HepG2 (cell line): ENCODE results near the gene MLN. TPM values are rescaled to one million over a fixed set of nuclear protein-coding genes. Genes with fewer than 3 reads are reported as not detected.
A peak's percentile ranks its signal among the peaks of the same experiment; 100 is the strongest.

Experiments
- ERF ChIP-seq: IDR thresholded peaks from 2 replicates; pipeline ENCODE4 v1.6.1; 2018; ENCODE audit warnings: missing biosample characterization, missing genetic modification reagents
- ESRRA ChIP-seq: sonication (generic); formaldehyde crosslinking; IDR thresholded peaks from 2 replicates; pipeline ENCODE4 v1.5.1; 2020; ENCODE audit warnings: mild to moderate bottlenecking, low read depth, missing genetic modification reagents
- HNF4G ChIP-seq, 2 experiments: sonication (generic) in 1 of 2; formaldehyde crosslinking in 1 of 2; IDR thresholded peaks; 2 replicates each; pipeline versions ENCODE4 v1.4.0 to v1.6.1; 2011 to 2020; ENCODE audit warnings: borderline replicate concordance in 2 of 2, low read depth in 2 of 2, mild to moderate bottlenecking in 2 of 2, low read length in 1 of 2, missing genetic modification reagents in 1 of 2, moderate library complexity in 1 of 2
- HOXA3 ChIP-seq: sonication (generic); formaldehyde crosslinking; IDR thresholded peaks from 2 replicates; pipeline ENCODE4 v1.5.0; 2020; ENCODE audit warnings: missing genetic modification reagents
- IRF9 ChIP-seq: sonication (generic); formaldehyde crosslinking; IDR thresholded peaks from 2 replicates; pipeline ENCODE4 v1.8.0; 2022; ENCODE audit warnings: missing genetic modification reagents, mild to moderate bottlenecking, borderline replicate concordance
- MBD4 ChIP-seq: IDR thresholded peaks from 2 replicates; pipeline ENCODE4 v1.6.1; 2012; ENCODE audit warnings: low read length, inconsistent platforms, borderline replicate concordance
- MIER2 ChIP-seq: IDR thresholded peaks from 2 replicates; pipeline ENCODE4 v1.6.1; 2016; ENCODE audit warnings: missing biosample characterization, missing genetic modification reagents
- NCOR1 ChIP-seq: fragments of 200-600 bp; sonication (generic); IDR thresholded peaks from 2 replicates; pipeline ENCODE4 v1.7.0; 2017; ENCODE audit warnings: antibody characterized with exemption, low read length, borderline replicate concordance
- PBX2 ChIP-seq: IDR thresholded peaks from 2 replicates; pipeline ENCODE4 v1.6.1; 2016; ENCODE audit warnings: control low read depth
- PHF20 ChIP-seq: sonication (generic); formaldehyde crosslinking; IDR thresholded peaks from 2 replicates; pipeline ENCODE4 v1.5.0; 2020; ENCODE audit warnings: mild to moderate bottlenecking, missing genetic modification reagents
- REST ChIP-seq, 2 experiments: IDR thresholded peaks; 2 replicates each; pipeline ENCODE4 v1.6.1; 2011 to 2012; ENCODE audit warnings: low read length in 2 of 2, borderline replicate concordance in 1 of 2, low read depth in 1 of 2, mild to moderate bottlenecking in 1 of 2, moderate library complexity in 1 of 2
- SIX4 ChIP-seq: sonication (generic); formaldehyde crosslinking; IDR thresholded peaks from 2 replicates; pipeline ENCODE4 v1.4.0; 2020; ENCODE audit warnings: missing genetic modification reagents
- SMAD1 ChIP-seq: sonication (generic); formaldehyde crosslinking; IDR thresholded peaks from 2 replicates; pipeline ENCODE4 v1.4.0; 2020; ENCODE audit warnings: missing genetic modification reagents, low read depth, mild to moderate bottlenecking, borderline replicate concordance
- SRF ChIP-seq: IDR thresholded peaks from 2 replicates; pipeline ENCODE4 v1.6.1; 2011; ENCODE audit warnings: mild to moderate bottlenecking, low read depth, low read length, moderate library complexity
- SYNCRIP ChIP-seq: fragments of 200-400 bp; formaldehyde crosslinking; IDR thresholded peaks from 2 replicates; pipeline ENCODE4 v1.6.1; 2018; ENCODE audit warnings: mild to moderate bottlenecking, low read depth, low read length; ENCODE audit not compliant: insufficient read depth
- ZBTB38 ChIP-seq: sonication (generic); formaldehyde crosslinking; IDR thresholded peaks from 2 replicates; pipeline ENCODE4 v1.5.1; 2020; ENCODE audit warnings: mild to moderate bottlenecking, missing genetic modification reagents
- ZMAT5 ChIP-seq: sonication (generic); formaldehyde crosslinking; IDR thresholded peaks from 2 replicates; pipeline ENCODE4 v1.5.0; 2020; ENCODE audit warnings: mild to moderate bottlenecking, low read depth, missing genetic modification reagents, borderline replicate concordance
- ZNF10 ChIP-seq: sonication (generic); formaldehyde crosslinking; IDR thresholded peaks from 2 replicates; pipeline ENCODE4 v1.4.0; 2020; ENCODE audit warnings: mild to moderate bottlenecking, low read depth, missing genetic modification reagents, borderline replicate concordance
- ZNF160 ChIP-seq: sonication (generic); formaldehyde crosslinking; IDR thresholded peaks from 2 replicates; pipeline ENCODE4 v1.8.0; 2022; ENCODE audit warnings: mild to moderate bottlenecking, inconsistent platforms, missing genetic modification reagents
- ZNF17 ChIP-seq: sonication (generic); formaldehyde crosslinking; IDR thresholded peaks from 2 replicates; pipeline ENCODE4 v1.5.0; 2020; ENCODE audit warnings: mild to moderate bottlenecking, missing genetic modification reagents
- ZNF234 ChIP-seq: sonication (generic); formaldehyde crosslinking; conservative IDR thresholded peaks from 2 replicates; pipeline ENCODE4 v1.5.1; 2020; ENCODE audit warnings: mild to moderate bottlenecking, missing genetic modification reagents
- ZNF33A ChIP-seq: sonication (generic); formaldehyde crosslinking; IDR thresholded peaks from 2 replicates; pipeline ENCODE4 v1.5.1; 2020; ENCODE audit warnings: missing genetic modification reagents, mild to moderate bottlenecking, moderate library complexity, borderline replicate concordance
- ZNF34 ChIP-seq: sonication (generic); formaldehyde crosslinking; IDR thresholded peaks from 2 replicates; pipeline ENCODE4 v1.4.0; 2020; ENCODE audit warnings: mild to moderate bottlenecking, missing genetic modification reagents, borderline replicate concordance
- ZNF614 ChIP-seq: IDR thresholded peaks from 2 replicates; pipeline ENCODE4 v1.6.1; 2018; ENCODE audit warnings: missing biosample characterization, missing genetic modification reagents, inconsistent platforms, borderline replicate concordance
- polyA plus RNA-seq, 8 experiments: library from polyadenylated mRNA; depleted of rRNA in 3 of 8; stranded (reverse) in 7 of 8; unstranded in 1 of 8; fragments of >200 nt; fragmentation: Illumina TruSeq in 4 of 8; extraction: Trizol in 4 of 8; gene quantifications; 2 replicates each; pipeline versions ENCODE4 v1.2.1 to v1.2.3, GENCODE V29; 2011 to 2016; ENCODE audit warnings: low read depth in 4 of 8, missing spikeins in 1 of 8, mixed read lengths in 1 of 8; ENCODE audit not compliant: insufficient read depth in 1 of 8
- total RNA-seq, 5 experiments: library from RNA; depleted of rRNA; stranded (reverse); fragments of >200 nt; fragmentation: Illumina TruSeq; extraction: Trizol; gene quantifications; 2 replicates each; pipeline ENCODE4 v1.2.3, GENCODE V29; 2016; ENCODE audit warnings: low read depth in 1 of 5

The MLN gene
- total and polyA plus RNA-seq, 2 of the 13 experiments (the other 11 are each of a cell fraction or from before 2014, with no cell fraction given) = not detected

GRCh38 chr6:33787954-33788693, 15.7 kb downstream of the MLN start (continued):
- no peak for TF ChIP-seq NCOR1
- 0 out of 2 replicates have a peak, but pooled peaks have one; percentile 14 for TF ChIP-seq ZNF160 (CRISPR knock-in tag)
- no peak for TF ChIP-seq PBX2
- no peak for TF ChIP-seq MIER2
- no peak for TF ChIP-seq ZMAT5 (CRISPR knock-in tag)
- TF ChIP-seq HNF4G (IDR thresholded peaks at IDR 0.05; ENCODE audit: borderline replicate concordance, low read depth, low read length) = no peak
- TF ChIP-seq HNF4G (CRISPR knock-in tag; IDR thresholded peaks at IDR 0.05; ENCODE audit: borderline replicate concordance, low read depth) = no peak
- TF ChIP-seq ERF (CRISPR knock-in tag) = peak; percentile 64
- peak; percentile 71; the same call in 1 of the 2 replicates for TF ChIP-seq PHF20 (CRISPR knock-in tag)
- no peak for TF ChIP-seq ZNF17 (CRISPR knock-in tag)
- TF ChIP-seq HOXA3 (CRISPR knock-in tag) = peak; percentile 74
- TF ChIP-seq IRF9 (CRISPR knock-in tag) = no peak
- TF ChIP-seq ZNF33A (CRISPR knock-in tag) = no peak
- no peak for TF ChIP-seq ZNF614 (CRISPR knock-in tag)
- TF ChIP-seq ZBTB38 (CRISPR knock-in tag) = no peak
- TF ChIP-seq SIX4 = no peak; the same call in 1 of the 2 replicates
- no peak for TF ChIP-seq SRF
- no peak for TF ChIP-seq ZNF10
- TF ChIP-seq ESRRA = no peak
- TF ChIP-seq MBD4 = no peak
- no peak; the same call in 1 of the 2 replicates for TF ChIP-seq ZNF34
- no peak for TF ChIP-seq ZNF234
- peak; percentile 3; the same call in 1 of the 2 replicates for TF ChIP-seq SMAD1 (CRISPR knock-in tag)
- no peak for TF ChIP-seq REST (IDR thresholded peaks at IDR 0.05; ENCODE audit: borderline replicate concordance in 1 of 2, low read depth in 1 of 2, low read length in 2 of 2)
- no peak for TF ChIP-seq SYNCRIP
